DMS153 treated with DMSO at 0.1 percent for 48 hours (cell line): ENCODE data around the gene KCNA2.

Source experiments
- DNase-seq: peaks from one replicate; lab custom pipeline; 2025; ENCODE audit not compliant: unreplicated experiment; lab: John Stamatoyannopoulos, UW

Gene KCNA2

DNA sequence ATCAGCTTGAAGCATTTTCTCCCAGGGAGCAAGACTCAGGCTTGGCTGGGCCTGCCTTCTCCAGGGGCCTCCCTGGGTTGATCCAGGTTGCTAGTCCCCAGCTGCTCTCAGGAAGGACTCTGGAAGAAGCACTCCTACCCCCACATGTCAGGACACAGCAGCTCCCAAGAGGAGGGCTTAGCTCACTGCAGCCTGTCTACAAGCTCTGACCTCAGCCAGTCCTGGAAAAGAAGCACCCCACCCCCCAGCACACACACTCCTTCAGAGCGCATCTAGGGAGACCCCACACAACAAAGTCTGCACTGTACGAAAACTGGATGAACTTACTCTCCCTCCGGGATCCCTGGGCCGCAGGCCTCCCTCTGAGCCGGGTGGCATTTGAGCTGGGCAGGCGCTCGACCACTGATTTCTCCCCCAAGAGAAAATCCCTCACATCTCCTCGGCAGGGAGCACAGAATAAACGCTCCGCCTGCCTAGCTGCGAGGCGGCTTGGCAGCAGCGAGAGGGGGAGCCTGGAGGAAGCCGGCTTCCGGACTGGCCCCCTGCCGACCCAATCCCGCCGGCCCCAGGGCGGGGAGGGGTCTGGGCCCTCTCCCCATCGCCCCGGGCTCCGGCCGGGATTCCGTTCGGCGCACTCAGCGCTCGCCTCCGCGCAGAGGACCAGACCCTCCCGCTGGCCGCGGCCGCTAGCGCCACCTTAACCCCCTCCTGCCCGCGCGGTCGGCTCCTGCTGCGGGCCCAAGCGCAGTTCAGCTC lies at the start of gene KCNA2:
TSS of gene KCNA2 (minus strand) at position 458 of the 756 bp plus-strand sequence. CDS start 1,576 bp downstream, outside the sequence.
- DNase-seq, result no peak

DNA sequence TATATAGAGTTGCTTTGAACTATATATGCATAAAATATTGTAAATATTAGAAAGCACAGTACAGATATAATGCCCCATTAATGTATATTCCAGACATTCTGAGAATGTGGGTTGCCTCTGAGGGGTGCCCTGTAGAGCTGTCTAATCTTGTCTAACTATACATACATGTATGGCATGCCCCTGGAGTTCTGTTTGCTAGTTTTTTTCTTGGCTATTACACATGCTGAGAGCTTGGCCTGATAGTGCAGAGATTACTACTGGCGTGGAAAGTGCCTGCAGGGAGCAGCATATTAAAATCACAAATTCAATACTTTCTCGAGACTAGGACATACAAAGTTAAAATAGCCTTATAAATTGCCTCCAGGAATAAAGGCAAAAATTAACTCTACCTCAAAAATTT lies 44.5 kb upstream of the KCNA2 start:
- no peak for DNase-seq

DNA sequence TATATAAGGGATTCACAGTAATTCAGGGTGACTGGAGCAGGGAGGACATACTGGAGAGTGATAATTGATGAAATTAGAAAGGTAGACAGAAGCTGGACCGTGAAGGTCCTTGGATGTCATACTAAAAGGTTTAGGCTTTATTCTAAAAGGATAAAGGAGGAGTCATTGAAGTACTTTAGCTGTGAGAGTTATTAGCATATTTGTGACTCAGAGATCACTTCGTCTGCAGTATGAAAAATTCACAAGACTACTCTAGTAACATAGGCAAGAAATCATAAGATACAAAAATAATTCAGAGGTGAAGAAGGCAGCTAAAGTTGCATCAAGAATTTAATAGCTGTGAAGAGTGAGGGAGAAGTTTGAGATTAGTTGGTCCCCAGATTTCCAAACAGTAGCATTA lies 42.3 kb upstream of the KCNA2 start:
- no peak for DNase-seq

DNA sequence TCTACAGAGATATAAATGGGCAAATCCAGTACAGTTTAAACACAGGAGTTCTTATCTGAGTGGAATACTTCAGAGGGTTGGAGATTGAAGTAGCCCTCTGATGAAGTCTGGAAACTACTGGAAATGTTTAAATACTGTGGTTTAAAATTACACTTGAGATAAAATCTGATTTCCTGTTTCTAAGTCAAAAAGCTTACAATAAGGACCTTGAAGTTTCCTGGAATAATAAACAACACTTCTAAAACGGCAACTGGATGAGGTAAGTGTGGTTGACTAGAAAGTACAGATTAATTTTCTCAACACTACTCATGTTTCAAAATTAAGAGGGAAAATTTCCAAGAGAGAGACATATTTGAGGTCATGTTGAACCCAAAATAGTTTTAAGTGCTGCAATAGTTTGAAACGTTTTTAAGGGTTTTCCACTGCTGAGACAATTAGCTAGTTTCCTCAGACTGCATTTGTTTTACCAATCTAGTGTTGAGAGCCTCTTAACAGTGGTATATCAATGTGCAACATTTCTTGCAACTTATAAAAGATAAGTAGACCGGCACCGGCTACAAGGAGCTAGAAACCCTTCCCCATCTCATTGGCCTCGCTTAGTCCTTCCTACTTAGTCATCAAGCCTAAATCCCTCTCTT lies 41.2 kb upstream of the KCNA2 start:
- DNase-seq, result no peak

DNA sequence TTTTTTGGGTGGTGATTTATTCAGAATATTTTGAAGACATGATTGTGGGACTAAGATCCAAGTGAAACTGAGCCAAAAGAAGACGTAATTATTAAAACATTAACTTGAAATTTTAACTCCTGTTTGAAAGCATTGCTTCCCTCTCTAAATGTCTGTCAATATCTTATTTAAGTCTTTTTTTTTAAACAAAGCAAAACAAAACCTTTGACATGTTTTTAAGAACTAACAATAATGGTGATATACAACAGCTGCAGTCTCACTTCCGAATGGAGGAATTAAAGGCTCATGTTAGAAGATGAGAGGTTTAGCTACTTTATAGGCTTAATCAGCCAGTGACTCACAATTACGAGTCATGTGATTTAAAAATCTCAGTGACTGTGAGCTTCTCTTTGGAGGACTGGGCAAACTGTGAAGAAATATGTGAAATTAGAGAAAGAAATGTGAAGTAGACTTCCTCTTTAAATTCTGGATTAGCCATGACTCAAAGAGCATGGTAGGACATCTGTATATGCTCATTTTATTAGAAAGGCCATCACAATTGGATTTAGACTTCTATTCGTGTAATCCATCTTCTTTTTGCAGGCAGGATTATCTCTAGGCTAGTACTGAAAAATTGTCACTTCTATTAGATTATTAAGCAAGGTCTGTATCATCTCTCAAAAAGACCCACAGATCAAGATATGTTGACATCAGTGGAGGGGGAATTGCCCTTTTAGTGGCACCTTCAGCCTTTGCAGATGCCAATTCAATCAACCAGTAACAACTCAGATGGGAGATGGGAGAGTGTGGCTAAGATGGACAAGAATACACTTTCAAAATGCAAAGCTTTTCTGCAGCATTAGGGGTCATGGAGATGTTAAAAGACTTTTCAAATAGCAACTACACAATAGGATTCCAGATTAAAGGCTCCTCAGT lies 39.9 kb upstream of the KCNA2 start:
- DNase-seq, result no peak

DNA sequence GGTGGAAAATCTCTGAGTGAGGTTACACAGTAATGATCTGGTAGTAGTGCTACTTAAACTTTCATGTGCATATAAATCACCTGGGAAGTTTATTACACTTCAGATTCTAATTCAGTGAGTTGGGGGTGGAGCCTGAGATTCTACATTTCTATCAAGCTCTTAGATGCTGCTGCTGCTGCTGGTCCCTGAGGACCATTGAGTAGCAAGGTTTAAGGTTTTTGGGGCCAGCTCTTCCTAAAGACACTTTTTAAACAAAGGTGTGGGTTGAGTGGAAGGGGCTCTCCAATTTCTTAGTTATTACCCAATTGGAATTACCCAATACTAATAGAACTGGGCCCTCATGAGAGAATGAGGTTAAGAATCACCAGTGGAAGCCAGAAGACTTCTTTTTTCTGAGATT lies 39.1 kb upstream of the KCNA2 start:
- no peak for DNase-seq

DNA sequence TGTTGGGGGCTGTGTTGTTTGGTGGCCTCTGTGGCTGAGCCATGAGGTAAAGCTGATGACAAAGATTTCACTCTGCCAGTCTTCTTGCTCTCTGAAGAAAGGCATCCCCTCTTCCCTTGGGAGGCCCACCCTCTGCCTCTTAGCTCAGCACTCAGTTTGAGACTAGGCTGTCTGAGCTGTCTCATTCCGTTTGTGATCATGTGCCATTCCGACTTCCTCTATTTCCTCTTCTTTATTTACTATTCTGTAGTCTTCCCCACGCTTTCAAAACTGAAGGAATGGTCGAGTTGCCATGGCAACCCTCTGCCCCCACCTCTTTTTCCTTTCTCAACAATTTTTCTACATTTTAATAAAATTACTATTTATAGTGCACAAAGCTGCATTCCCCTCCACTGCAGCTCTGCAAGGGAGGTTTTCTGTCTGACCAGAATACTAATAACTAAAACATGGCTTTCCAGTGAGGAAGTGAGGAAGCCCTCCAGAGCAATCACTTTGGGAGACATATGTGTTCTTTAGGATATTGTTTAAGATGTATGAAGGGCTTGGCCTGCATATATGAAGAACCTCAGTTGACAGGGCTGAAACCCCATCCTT lies 37.8 kb upstream of the KCNA2 start:
- no peak for DNase-seq

DNA sequence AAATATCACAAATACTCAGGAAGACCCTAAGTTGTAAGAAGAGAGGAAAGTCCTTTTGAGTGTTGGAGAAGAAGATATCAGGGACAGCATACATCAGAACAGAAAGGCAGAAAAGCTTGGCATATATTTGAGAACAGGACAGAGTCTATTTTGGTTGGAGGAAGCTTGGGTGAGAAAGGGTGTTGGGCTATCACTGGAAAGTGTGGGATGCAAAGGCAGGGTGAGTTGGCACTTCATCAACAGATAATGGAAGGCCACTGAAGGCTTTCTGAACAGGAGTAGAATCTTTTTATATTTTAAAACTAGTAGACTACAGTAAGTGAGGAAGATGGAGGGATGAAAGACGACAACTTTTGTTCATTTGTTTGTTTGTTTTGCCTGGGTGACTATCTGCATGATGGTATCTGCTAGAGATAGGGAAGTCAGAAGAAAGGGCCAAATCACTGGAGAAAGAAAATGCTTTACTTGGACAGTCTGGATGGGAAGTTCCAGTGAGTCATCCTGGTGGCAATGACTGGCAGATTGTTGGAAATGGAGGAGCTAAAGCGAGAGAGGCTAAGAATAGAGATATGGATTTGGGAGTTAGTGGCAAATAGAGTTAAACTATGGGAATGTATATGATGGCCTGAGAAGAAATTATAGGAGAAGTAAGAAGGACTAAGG lies 33.7 kb upstream of the KCNA2 start:
- DNase-seq, result no peak

DNA sequence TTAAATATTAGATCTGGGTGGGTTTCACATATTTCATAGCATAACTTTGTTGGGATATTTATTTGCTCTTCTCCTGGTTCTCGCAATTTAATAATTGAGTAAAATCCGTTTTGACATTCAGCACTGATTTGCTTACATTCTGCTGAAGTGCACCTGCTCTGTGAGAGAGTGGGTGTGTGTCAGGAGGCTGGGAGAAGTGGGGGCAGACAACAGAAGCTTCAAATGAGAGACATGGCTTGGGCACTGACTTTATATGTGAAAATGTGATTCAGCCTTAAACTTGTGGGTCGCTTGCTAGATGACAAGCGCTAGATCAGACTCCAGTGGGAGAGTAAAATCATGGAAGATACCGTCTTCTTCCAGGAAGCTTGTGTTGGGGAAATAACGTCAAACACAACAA lies 32.4 kb upstream of the KCNA2 start:
- no peak for DNase-seq

DNA sequence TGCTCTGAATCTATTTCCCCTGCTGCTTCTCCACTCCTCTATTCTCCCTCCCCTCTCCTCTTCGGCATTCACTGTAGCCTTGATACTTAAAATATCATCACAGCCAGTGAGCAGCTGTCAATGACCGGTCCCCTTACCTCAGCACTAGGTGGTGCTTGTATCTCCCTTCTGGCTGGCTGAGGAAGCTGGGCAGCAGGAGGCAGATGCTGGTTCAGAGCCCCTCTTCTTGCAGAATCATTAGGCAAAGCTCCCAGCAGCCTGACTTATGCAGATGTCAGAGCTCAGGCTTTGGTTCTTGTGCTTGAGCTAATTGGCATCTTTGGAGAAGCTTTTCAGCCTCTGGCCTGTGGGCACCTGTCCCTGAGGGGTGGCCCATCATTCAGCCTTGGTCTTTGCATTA lies 31.9 kb upstream of the KCNA2 start:
- DNase-seq, result no peak

DNA sequence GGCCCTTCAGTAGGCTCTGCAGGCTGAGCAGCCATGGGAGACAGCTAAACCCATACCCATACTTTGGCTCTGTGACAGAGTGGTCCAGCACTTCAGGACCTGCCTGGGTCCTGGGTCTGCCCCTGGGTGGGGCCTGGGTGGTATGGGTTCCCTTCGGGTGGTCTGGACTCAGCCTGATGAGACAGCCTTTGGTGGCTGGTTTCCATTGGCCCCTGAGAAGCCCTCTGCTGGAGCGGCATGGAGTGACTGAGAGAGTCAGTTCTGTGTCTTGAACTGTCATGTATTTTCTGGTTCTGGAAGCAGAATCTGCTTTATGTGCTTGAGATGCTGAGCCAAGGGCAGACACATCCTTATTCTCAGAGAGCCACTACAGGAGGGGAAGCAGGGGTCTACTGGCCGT lies 31.3 kb upstream of the KCNA2 start:
- DNase-seq, result no peak

DNA sequence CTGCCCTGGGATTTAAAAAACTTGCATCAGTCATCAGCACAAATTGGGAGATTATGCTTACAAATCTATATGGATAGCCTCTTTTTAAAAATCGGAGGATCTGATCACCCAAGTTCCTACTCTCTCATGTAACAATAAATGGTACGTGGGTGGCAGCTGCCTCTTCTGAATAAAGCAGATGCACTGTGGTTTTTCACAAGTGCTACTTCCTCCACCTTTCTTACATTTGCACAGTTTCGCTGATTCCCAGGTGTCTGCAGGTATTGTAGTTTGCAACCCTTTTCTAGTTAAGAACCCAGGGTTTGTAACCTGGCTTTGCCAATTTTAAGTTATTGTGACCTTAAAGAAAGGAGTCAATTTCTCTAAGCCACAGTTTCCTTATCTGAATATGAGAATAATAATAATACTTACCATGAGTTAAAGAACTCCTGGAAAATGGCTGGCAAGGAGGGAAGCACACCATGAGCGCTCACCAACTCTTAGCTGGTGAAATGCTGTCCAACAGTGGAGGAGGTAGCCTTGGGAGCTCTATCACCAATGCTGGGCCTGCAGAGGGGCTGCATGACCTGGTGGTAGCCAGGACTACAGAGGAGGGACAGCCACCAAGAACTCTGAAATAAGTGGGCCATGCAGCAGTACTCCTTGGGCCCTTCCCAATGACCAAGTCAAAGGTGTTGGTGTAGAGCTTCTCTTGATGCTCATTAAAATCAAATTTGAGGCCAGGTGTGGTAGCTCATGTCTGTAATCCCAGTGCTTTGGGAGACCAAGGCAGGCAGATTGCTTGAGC lies 30.2 kb upstream of the KCNA2 start:
- no peak for DNase-seq

DNA sequence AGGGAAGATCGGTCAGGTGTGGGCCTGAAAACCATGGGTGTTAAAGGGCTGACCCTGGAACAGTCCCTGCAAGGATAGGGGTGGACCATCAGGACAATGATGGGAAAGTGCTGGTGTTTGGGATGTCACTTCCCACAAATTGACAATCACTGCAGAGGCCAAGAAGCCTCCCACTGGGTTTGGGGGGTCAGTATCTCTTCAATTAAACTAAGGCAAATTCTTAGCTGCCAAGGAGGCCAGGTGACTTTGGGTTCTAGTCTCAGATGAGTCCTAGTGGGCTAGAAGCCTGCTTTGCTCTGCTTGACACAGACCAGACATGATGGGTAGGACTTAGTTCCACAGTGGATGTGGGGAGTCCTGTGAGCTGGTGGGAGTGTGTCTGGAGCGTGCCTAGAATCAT lies 29.3 kb upstream of the KCNA2 start:
- DNase-seq, result no peak

DNA sequence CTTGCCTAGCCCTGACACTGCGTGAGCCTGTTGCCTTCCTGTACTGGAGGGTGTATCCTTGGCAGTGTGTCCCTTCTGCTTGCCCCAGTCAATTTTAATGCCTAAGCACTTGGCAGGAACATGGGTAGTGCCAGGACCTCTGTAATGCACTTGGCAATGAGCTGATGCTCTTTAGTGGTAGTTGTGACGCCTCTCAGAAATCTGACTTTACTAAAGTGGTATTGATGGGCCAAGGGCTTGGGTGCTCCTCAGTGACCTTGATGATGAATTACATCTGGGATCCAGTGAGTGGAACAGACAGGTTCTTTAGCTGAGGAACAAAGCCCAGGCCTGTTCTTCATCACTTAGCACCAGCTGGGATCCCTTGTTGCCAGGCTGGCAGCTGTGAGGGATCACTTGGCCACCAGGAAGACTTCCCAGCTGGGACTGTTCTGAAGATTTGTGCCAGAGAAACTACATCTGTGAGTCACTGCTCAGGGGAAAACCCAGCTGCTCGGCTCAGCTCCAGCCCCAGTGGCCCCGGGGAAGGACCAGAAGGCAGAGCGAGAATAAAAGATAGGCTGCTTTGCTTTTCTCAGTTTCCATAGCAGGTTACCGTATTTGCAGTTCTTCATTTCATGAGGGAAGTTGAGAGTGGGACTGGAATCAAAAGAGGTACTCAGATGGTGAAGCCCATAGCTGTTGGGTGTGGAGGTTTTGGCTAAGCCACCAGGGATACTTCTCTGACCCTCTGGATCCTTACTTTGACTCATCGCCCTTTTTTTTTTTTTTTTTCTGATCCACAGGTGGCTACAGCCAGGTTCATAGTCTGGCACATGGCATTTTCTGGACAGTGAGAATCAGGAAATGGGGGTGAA lies 28.5 kb upstream of the KCNA2 start:
- no peak for DNase-seq

DNA sequence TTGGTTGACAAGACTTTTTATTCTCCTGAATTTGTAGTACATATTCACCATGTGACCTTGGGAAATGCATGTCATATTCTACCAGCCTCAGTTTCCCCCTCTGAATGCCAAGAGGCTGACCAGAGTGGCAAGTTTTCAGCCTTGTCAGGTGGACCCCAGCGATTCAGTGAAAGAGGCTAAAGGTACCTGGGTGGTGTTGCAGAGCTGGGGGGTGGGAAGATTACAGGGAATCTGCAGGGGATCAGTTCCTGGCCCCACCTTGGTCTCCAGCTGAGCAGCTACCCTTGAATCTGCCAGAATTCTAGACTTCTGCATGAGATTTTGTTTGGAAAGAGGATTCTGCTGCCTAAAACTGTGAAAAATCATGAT lies 27.9 kb upstream of the KCNA2 start:
- DNase-seq, result no peak

DNA sequence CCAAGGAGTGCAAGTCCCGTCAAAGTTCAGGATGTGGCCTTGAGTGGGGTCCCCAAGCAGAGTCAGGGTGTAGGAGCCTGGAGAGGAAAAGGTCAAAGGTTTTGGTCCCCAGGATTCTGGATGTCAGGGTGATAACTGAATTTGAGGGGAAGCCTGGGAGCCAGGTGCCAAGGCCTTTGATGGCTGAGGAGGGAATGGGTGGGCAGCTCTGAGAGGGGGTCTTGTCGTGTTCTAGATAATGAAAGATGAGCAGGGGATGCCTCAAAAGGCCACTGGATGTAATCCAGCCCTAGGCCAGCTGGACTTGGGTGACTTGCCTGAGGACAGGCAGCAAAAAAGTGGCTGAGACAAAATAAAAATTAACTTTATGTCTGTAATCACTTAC lies 27.5 kb upstream of the KCNA2 start:
- no peak for DNase-seq

DNA sequence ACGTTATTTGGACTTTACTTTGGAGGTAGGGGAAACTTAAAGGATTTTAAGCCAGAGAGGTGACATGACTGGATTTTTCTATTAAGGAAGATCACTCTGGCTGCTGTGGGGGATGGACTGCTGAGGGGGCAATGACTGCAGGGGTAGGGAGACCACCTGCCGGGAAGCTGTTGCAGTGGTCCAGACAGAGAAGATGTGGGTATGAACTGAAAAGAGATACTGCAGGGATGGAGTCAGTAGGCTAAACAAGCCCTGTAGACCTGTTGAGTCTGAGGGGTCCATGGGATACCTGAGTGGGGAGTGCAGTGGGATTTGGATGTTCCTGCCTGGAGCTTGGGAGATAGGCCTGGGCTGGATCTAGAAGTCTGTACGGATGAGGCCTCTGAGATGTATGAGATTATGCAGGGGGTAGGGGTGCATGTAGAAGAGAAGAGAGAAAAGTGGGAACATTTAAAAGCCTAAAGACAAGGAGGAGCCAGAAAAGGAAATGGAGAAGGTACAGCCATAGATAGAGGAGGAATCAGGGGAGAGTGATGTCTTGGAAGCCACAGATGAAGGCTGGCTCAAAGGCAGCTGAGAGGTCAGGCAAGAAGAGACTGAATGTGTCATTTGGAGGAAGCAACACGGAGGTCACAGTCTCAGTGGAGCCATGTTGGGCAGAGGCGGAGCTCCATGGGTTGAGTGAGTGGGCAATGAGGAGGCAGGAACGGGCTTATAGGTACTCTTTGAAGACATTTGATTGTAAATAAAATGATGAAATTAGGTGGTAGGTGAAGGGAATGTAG lies 25.9 kb upstream of the KCNA2 start:
- no peak for DNase-seq

DNA sequence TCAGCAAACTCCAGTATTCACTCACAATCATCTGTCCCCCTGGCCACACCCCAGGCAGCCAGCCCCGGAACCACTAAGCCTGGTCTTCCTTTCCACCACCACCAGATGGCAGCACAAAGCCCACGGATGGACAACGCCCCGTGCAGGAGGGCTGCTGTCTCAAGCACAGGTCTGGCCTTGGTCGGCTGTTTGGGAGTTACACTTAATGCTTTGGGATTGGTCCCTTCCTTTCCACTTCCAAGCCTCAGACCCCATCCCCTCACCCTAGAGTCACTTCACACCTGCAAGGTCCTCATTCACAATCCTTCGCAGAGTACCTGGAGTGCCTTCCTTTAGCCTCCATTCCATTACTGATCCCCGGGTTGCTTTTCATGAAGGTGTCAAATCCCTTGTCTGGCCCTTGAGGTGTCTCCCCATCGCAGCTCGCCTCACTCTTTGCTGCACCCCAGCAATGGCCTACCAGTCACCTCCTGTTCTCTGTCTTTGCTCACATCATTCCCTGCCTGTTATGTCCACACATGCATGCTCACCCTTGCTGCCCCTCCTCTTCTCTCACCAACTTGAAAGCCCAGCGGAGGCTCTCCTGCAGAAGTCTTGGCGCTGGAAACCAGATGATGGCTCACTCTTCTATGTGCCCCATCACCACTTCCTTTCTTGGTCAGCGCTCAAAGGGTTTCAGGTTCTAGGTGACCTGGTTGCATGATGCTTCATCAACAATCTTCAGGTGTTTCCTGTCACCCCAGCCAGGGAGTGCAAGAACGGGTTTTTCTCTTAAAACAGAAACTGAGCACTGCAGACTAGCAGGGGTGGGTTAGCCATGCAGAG lies 24.9 kb upstream of the KCNA2 start:
- peak; percentile 65 for DNase-seq
